Measurements from ENCODE around the gene FAM222A. TPM values are rescaled to one million over a fixed set of nuclear protein-coding genes. Genes with fewer than 3 reads are reported as not detected.

Gene FAM222A
- total RNA-seq, 4 donors from 2014 or later: 1.4 to 3.0 (median 1.8) TPM

- in situ Hi-C loops (cut with MboI; ENCODE audit: low pct_ligation_motif_present in 1 of 4, low pct_unique_long_range_greater_than_20kb in 1 of 4, low sequenced_read_pairs in 3 of 4) (no loop called here), intact Hi-C loops (cut with DNase I; ENCODE audit: low total_unique reads) (no loop called here)
- H3K9me3 ChIP-seq: no peaks in the 10 kb centered on the region
- TF ChIP-seq POLR2AphosphoS5 (IDR thresholded peaks at IDR 0.05): no peak
- 88 to 100% methylated on average over 1 of the region's 1 CpG for WGBS, 2 donors (ENCODE audit: low coverage in 1 of 2)
- peaks cover 3 to 24% (median 10%) of the 10 kb centered on the region in 4 donors for H3K4me1 ChIP-seq
- H3K4me3 ChIP-seq: no peak overlapping the region
- H3K27ac ChIP-seq: no peak overlapping the region
- no peaks in the 10 kb centered on the region for H3K27me3 ChIP-seq
- DNase-seq: no peak
- H3K36me3 ChIP-seq: no peaks in the 10 kb centered on the region
Observed at GRCh38 chr12:109682708-109683060, 30.9 kb upstream of the FAM222A start.

- in situ Hi-C loops (cut with MboI; ENCODE audit: low pct_ligation_motif_present in 1 of 4, low pct_unique_long_range_greater_than_20kb in 1 of 4, low sequenced_read_pairs in 3 of 4) (no loop called here), intact Hi-C loops (cut with DNase I; ENCODE audit: low total_unique reads) (no loop called here)
- no peak overlapping the region for H3K4me3 ChIP-seq
- no peak overlapping the region for H3K27ac ChIP-seq
- no peaks in the 10 kb centered on the region for H3K9me3 ChIP-seq
- no peaks in the 10 kb centered on the region for H3K27me3 ChIP-seq
- peaks cover 3 to 24% (median 10%) of the 10 kb centered on the region in 4 donors for H3K4me1 ChIP-seq
- no peaks in the 10 kb centered on the region for H3K36me3 ChIP-seq
- TF ChIP-seq POLR2A (IDR thresholded peaks at IDR 0.05): no peak
- no peak for TF ChIP-seq EP300 (IDR thresholded peaks at IDR 0.05; ENCODE audit: low read depth)
- TF ChIP-seq POLR2AphosphoS5 (IDR thresholded peaks at IDR 0.05): no peak
- no peak for TF ChIP-seq CTCF (IDR thresholded peaks at IDR 0.05)
- no peak for DNase-seq
Observed at GRCh38 chr12:109683316-109683715, 30.3 kb upstream of the FAM222A start.

- TF ChIP-seq EP300 (IDR thresholded peaks at IDR 0.05; ENCODE audit: low read depth) (no peak), POLR2A (IDR thresholded peaks at IDR 0.05) (no peak), CTCF (IDR thresholded peaks at IDR 0.05) (no peak), POLR2AphosphoS5 (IDR thresholded peaks at IDR 0.05) (no peak)
- intact Hi-C loops (cut with DNase I; ENCODE audit: low total_unique reads) (no loop called here), in situ Hi-C loops (cut with MboI; ENCODE audit: low pct_ligation_motif_present in 1 of 4, low pct_unique_long_range_greater_than_20kb in 1 of 4, low sequenced_read_pairs in 3 of 4) (no loop called here)
- Histone ChIP-seq H3K4me3 (no peak overlapping the region), H3K36me3 (no peaks in the 10 kb centered on the region), H3K9me3 (no peaks in the 10 kb centered on the region), H3K4me1 (peaks cover 0 to 3% (median 1%) of the 10 kb centered on the region in 4 donors), H3K27ac (no peak overlapping the region), H3K27me3 (no peaks in the 10 kb centered on the region)
- no peak for DNase-seq
- 83 to 85% methylated on average over 6 to 10 of the region's 10 CpGs for WGBS, 2 donors (ENCODE audit: low coverage in 1 of 2)
Observed at GRCh38 chr12:109685574-109686447, 27.8 kb upstream of the FAM222A start.

- DNase-seq: no peak
- H3K36me3 ChIP-seq: no peaks in the 10 kb centered on the region
- no peak overlapping the region for H3K4me3 ChIP-seq
- in situ Hi-C loops (cut with MboI; ENCODE audit: low pct_ligation_motif_present in 1 of 4, low pct_unique_long_range_greater_than_20kb in 1 of 4, low sequenced_read_pairs in 3 of 4): no loop called here
- no peak overlapping the region for H3K27ac ChIP-seq
- H3K4me1 ChIP-seq: no peaks in the 10 kb centered on the region
- no peaks in the 10 kb centered on the region for H3K27me3 ChIP-seq
- H3K9me3 ChIP-seq: no peaks in the 10 kb centered on the region
- WGBS, 2 donors (ENCODE audit: low coverage in 1 of 2): 50% methylated on average over 7 of the region's 7 CpGs; no CpG with 5 or more reads in 1 of the 2 donors
- intact Hi-C loops (cut with DNase I; ENCODE audit: low total_unique reads): no loop called here
- TF ChIP-seq EP300 (IDR thresholded peaks at IDR 0.05; ENCODE audit: low read depth): no peak
- TF ChIP-seq POLR2AphosphoS5 (IDR thresholded peaks at IDR 0.05): no peak
- no peak for TF ChIP-seq POLR2A (IDR thresholded peaks at IDR 0.05)
- no peak for TF ChIP-seq CTCF (IDR thresholded peaks at IDR 0.05)
Observed at GRCh38 chr12:109686523-109686922, 27.1 kb upstream of the FAM222A start.
